Measurements from ENCODE around the gene STK11IP.

GRCh38 chr2:219636144-219636915 is 38.7 kb downstream of the STK11IP start:
- no peak for TF ChIP-seq CTCF (IDR thresholded peaks at IDR 0.05)
- no peak for TF ChIP-seq POLR2A (IDR thresholded peaks at IDR 0.05)

Data from esophagus squamous epithelium (tissue), 4 donors.